ENCODE data around the gene ASPSCR1. TPM values are rescaled to one million over a fixed set of nuclear protein-coding genes. Genes with fewer than 3 reads are reported as not detected.
A peak's percentile ranks its signal among the peaks of the same experiment; 100 is the strongest.

Gene ASPSCR1
- total and polyA plus RNA-seq, 9 of the 15 experiments (the other 6 are each of a cell fraction or from before 2014, with no cell fraction given), result 0.90 to 36.9 (median 11.6) TPM

- 0 out of 2 replicates have a peak, but pooled peaks have one; percentile 25 for TF ChIP-seq ZBTB2 (IDR thresholded peaks at IDR 0.05)
- no peak for TF ChIP-seq FOXA1 (IDR thresholded peaks at IDR 0.05; ENCODE audit: borderline replicate concordance)
- no peak for TF ChIP-seq PRPF4 (IDR thresholded peaks at IDR 0.05; ENCODE audit: insufficient read depth, low read depth, low read length, poor library complexity, severe bottlenecking)
- TF ChIP-seq ELK3 (CRISPR knock-in tag; IDR thresholded peaks at IDR 0.05), result no peak
- TF ChIP-seq ZKSCAN8 (CRISPR knock-in tag; IDR thresholded peaks at IDR 0.05), result no peak
- no peak for TF ChIP-seq HNRNPH1 (optimal IDR thresholded peaks at IDR 0.05; ENCODE audit: low read depth, low read length)
- TF ChIP-seq CBFA2T2 (conservative IDR thresholded peaks at IDR 0.05), result no peak
- 0 out of 2 replicates have a peak, but pooled peaks have one; percentile 14 for TF ChIP-seq GMEB1 (CRISPR knock-in tag; IDR thresholded peaks at IDR 0.05)
- no peak for TF ChIP-seq ZNF699 (CRISPR knock-in tag; IDR thresholded peaks at IDR 0.05; ENCODE audit: insufficient replicate concordance)
- no peak for TF ChIP-seq HDAC2 (IDR thresholded peaks at IDR 0.05)
- peak; percentile 71; the same call in 1 of the 2 replicates for TF ChIP-seq LCOR (CRISPR knock-in tag; IDR thresholded peaks at IDR 0.05)
- TF ChIP-seq E2F1 (CRISPR knock-in tag; IDR thresholded peaks at IDR 0.05), result no peak
- no peak for TF ChIP-seq STAT5A (IDR thresholded peaks at IDR 0.05; ENCODE audit: borderline replicate concordance, low read length)
- 0 out of 2 replicates have a peak, but pooled peaks have one; percentile 31 for TF ChIP-seq USF2 (CRISPR knock-in tag; IDR thresholded peaks at IDR 0.05)
- no peak for TF ChIP-seq SRF (CRISPR knock-in tag; IDR thresholded peaks at IDR 0.05)
- TF ChIP-seq ZSCAN32 (CRISPR knock-in tag; IDR thresholded peaks at IDR 0.05), result no peak
- 0 out of 2 replicates have a peak, but pooled peaks have one; percentile 33 for TF ChIP-seq KLF1 (tag; IDR thresholded peaks at IDR 0.05)
- 0 out of 2 replicates have a peak, but pooled peaks have one; percentile 25 for TF ChIP-seq BCOR (IDR thresholded peaks at IDR 0.05)
- TF ChIP-seq MAFK (IDR thresholded peaks at IDR 0.05; ENCODE audit: low read length), result no peak
- peak; percentile 7 for TF ChIP-seq MEIS2 (IDR thresholded peaks at IDR 0.05; ENCODE audit: partially characterized antibody)
- no peak for TF ChIP-seq ZFP1 (CRISPR knock-in tag; IDR thresholded peaks at IDR 0.05)
- no peak for TF ChIP-seq SRSF9 (IDR thresholded peaks at IDR 0.05; ENCODE audit: borderline replicate concordance, low read depth, low read length)
These were observed 858 bp upstream of the ASPSCR1 start (continued) for GRCh38 chr17:81976332-81977210.

All from K562 (cell line).